Smooth muscle cell (in vitro differentiated cells): ENCODE results near the gene NSFL1C. TPM values are rescaled to one million over a fixed set of nuclear protein-coding genes. Genes with fewer than 3 reads are reported as not detected.

Experiments
- DNase-seq: peaks from one replicate; lab custom pipeline; 2025; ENCODE audit not compliant: unreplicated experiment; lab: John Stamatoyannopoulos, UW
- H2AFZ ChIP-seq: fragments of 200-600 bp; sonication (generic); 2 replicates; pipeline ENCODE4 v1.6.0; 2016; ENCODE audit warnings: antibody characterized with exemption, low read depth, mild to moderate bottlenecking
- H3F3A ChIP-seq: fragments of 200-600 bp; sonication (generic); 2 replicates; pipeline ENCODE4 v1.6.0; 2017; ENCODE audit warnings: antibody characterized with exemption, low read depth
- H3K27ac ChIP-seq: fragments of 200-600 bp; sonication (generic); 2 replicates; pipeline ENCODE4 v1.5.1; 2016; ENCODE audit warnings: low read depth, mild to moderate bottlenecking
- H3K27me3 ChIP-seq: fragments of 200-600 bp; sonication (generic); 2 replicates; pipeline ENCODE4 v1.6.1; 2016; ENCODE audit warnings: low read depth, mild to moderate bottlenecking
- H3K36me3 ChIP-seq: fragments of 200-600 bp; sonication (generic); 2 replicates; pipeline ENCODE4 v1.5.1; 2016; ENCODE audit warnings: low read depth
- H3K4me1 ChIP-seq: fragments of 200-600 bp; sonication (generic); 2 replicates; pipeline ENCODE4 v1.5.1; 2016; ENCODE audit warnings: low read depth
- H3K4me2 ChIP-seq: fragments of 200-600 bp; sonication (generic); 2 replicates; pipeline ENCODE4 v1.6.0; 2016; ENCODE audit warnings: mild to moderate bottlenecking
- H3K4me3 ChIP-seq: fragments of 200-600 bp; sonication (generic); 2 replicates; pipeline ENCODE4 v1.5.1; 2016; ENCODE audit warnings: mild to moderate bottlenecking
- H3K79me2 ChIP-seq: fragments of 200-600 bp; sonication (generic); 2 replicates; pipeline ENCODE4 v1.6.0; 2016; ENCODE audit warnings: low read depth, mild to moderate bottlenecking
- H3K9ac ChIP-seq: fragments of 200-600 bp; sonication (generic); 2 replicates; pipeline ENCODE4 v1.6.0; 2016; ENCODE audit warnings: low read depth
- H3K9me3 ChIP-seq: fragments of 200-600 bp; sonication (generic); replicated peaks from 2 replicates; pipeline ENCODE4 v1.5.1; 2016; ENCODE audit warnings: low read depth
- H4K20me1 ChIP-seq: fragments of 200-600 bp; sonication (generic); 2 replicates; pipeline ENCODE4 v1.6.0; 2016; ENCODE audit warnings: low read depth
- WGBS: methylation state at CpG from one replicate; pipeline ENCODE4 v1.1.7; 2016; ENCODE audit warnings: low lambda C conversion rate; 5-methylcytosine and 5-hydroxymethylcytosine counted together
- polyA plus RNA-seq: library from polyadenylated mRNA; unstranded; fragments of >200 nt; fragmentation: Nextera tagmentation; extraction: Ambion mirVana; gene quantifications from 2 replicates; pipeline ENCODE4 v1.2.1, GENCODE V29; 2016
- total RNA-seq: library from RNA; depleted of rRNA; stranded (reverse); fragments of >200 nt; gene quantifications from 2 replicates; pipeline ENCODE4 v1.2.3, GENCODE V29; 2014
- TF ChIP-seq, protein P1 (sequence below): fragments of 200-600 bp; sonication (generic); IDR thresholded peaks from 2 replicates; pipeline ENCODE4 v1.5.1; 2017; ENCODE audit warnings: borderline replicate concordance, mild to moderate bottlenecking, antibody characterized with exemption; ENCODE audit not compliant: insufficient read depth, poor library complexity, severe bottlenecking

Gene NSFL1C
- total and polyA plus RNA-seq, 2 experiments from 2014 or later = 31.8 to 82.9 TPM

DNA sequence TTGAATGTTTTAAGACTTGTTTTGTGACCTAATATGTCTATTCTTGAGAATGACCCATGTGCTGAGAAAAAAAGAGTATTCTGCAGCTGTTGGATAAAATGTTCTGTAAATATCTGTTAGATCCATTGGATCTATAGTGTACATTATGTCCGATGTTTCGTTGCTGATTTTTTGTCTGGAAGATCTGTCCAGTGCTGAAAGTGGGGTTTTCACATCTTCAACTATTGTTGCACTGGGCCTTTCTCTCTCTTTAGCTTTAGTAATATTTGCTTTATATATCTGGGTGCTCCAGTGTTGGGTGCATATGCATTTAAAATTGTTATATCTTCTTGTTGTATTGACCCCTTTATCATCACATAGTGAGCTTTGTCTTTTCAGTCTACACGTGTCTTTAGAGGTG lies 30.3 kb upstream of the NSFL1C start:
- Histone ChIP-seq H3K4me1 (no peaks in the 10 kb centered on the region), H3K4me3 (no peak overlapping the region), H3K27me3 (no peaks in the 10 kb centered on the region), H3K27ac (no peak overlapping the region), H2AFZ (no peak overlapping the region), H3K9me3 (no peaks in the 10 kb centered on the region), H3K4me2 (no peak overlapping the region), H3F3A (no peaks in the 10 kb centered on the region), H3K9ac (no peak overlapping the region), H4K20me1 (no peaks in the 10 kb centered on the region), H3K36me3 (no peaks in the 10 kb centered on the region), H3K79me2 (no peaks in the 10 kb centered on the region)
- TF ChIP-seq, protein P1, sequence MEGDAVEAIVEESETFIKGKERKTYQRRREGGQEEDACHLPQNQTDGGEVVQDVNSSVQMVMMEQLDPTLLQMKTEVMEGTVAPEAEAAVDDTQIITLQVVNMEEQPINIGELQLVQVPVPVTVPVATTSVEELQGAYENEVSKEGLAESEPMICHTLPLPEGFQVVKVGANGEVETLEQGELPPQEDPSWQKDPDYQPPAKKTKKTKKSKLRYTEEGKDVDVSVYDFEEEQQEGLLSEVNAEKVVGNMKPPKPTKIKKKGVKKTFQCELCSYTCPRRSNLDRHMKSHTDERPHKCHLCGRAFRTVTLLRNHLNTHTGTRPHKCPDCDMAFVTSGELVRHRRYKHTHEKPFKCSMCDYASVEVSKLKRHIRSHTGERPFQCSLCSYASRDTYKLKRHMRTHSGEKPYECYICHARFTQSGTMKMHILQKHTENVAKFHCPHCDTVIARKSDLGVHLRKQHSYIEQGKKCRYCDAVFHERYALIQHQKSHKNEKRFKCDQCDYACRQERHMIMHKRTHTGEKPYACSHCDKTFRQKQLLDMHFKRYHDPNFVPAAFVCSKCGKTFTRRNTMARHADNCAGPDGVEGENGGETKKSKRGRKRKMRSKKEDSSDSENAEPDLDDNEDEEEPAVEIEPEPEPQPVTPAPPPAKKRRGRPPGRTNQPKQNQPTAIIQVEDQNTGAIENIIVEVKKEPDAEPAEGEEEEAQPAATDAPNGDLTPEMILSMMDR = no peak
- 91% methylated on average over 3 of the region's 3 CpGs for WGBS
- no peak for DNase-seq

DNA sequence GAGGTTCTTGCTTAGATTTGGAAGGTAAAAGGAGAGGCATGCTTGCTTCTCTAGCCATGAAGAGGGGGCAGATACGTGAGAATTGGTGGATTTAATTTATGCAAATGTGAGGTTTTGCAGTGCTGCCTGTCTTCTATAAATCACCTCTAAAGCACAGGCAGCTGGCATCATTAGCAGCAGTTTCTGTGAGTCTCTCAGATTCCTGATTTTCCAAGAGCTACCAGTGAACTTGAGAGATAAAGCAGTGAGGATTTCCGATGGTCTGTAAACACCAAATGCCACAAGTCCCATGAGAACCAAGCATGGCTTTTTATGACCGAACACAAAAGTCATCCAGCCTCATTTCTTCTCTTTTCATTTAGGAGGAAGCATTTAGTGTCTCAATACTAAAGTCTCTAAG lies 27.8 kb upstream of the NSFL1C start:
- TF ChIP-seq, protein P1 = no peak
- no peaks in the 10 kb centered on the region for H3K36me3 ChIP-seq

DNA sequence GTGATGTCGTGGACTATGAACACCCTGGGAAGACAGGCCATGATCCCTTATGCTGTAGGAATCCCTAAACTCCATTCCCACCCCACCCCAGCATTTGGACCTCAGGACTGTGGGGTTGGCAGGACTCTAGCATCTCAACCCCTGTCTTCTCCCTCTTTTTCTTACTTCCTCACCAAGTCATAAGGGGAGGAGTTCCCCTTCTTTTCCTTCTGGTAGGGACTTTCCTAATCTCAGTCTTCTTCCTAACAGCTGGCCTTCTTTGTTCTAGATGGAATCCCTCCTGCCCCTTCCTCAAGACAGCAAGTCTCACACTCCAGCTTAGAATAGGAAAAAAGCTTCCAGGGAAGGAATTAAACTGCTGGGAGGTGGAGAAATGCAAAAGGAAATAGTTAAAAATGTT lies 26.9 kb upstream of the NSFL1C start:
- 91% methylated on average over 1 of the region's 1 CpG for WGBS
- H4K20me1 ChIP-seq = no peaks in the 10 kb centered on the region
- H3F3A ChIP-seq = no peaks in the 10 kb centered on the region
- H2AFZ ChIP-seq = no peak overlapping the region
- no peak overlapping the region for H3K4me3 ChIP-seq
- H3K27me3 ChIP-seq = no peaks in the 10 kb centered on the region
- DNase-seq = no peak
- TF ChIP-seq, protein P1 = no peak
- no peak overlapping the region for H3K9ac ChIP-seq
- H3K9me3 ChIP-seq = no peaks in the 10 kb centered on the region
- no peaks in the 10 kb centered on the region for H3K4me1 ChIP-seq
- no peak overlapping the region for H3K4me2 ChIP-seq
- H3K79me2 ChIP-seq = no peaks in the 10 kb centered on the region
- no peak overlapping the region for H3K27ac ChIP-seq
- H3K36me3 ChIP-seq = no peaks in the 10 kb centered on the region

More for the DNA sequence above, 27.8 kb upstream of the NSFL1C start:
- Histone ChIP-seq H3K9me3 (no peaks in the 10 kb centered on the region), H4K20me1 (no peaks in the 10 kb centered on the region), H3K27me3 (no peaks in the 10 kb centered on the region), H3K27ac (no peak overlapping the region), H3K4me2 (peak overlapping the region; percentile 18), H3K79me2 (no peaks in the 10 kb centered on the region), H3K4me3 (no peak overlapping the region), H3K9ac (no peak overlapping the region), H3F3A (no peaks in the 10 kb centered on the region), H2AFZ (no peak overlapping the region), H3K4me1 (no peaks in the 10 kb centered on the region)
- no peak for DNase-seq
- WGBS = 28% methylated on average over 3 of the region's 3 CpGs

DNA sequence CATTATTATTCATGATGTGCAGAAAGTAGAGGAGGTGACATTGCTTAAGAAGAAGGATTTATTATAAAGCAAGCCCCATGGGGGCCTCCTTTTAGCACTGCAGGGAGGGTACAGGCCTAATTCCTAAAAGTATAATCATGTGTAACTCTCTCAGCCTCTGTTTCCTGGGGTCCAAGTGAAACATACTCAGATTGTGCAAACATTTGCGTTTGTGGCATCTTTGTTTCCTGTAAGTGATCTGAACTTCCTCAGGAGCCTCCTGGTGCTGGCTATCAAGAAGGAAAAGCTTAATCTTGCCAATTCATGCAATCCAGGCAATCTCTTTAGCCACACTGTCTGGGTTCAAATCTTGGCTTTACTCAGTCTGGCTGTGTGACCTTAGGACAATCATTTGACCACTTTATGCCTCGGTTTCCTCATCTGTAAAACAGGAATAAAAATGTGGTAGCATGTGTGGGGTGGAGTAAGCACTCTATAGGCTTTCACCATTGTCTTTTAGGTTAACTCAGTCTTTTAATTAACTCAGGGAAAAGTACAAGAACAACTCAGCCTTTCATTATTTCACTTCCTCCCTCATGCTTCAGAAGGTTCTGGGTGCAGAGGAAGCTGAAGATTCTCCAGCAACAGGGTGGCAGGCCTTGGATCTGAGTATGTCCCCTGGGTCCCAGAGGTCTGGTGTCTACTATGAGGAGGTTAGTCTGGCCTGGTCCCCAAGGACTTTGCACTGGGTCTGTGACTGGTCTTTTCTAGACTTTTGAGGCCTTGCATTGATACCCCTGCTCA lies 25.4 kb upstream of the NSFL1C start:
- Histone ChIP-seq H4K20me1 (no peaks in the 10 kb centered on the region), H3K9ac (no peak overlapping the region), H3K79me2 (no peaks in the 10 kb centered on the region), H3K27me3 (no peaks in the 10 kb centered on the region), H3F3A (no peaks in the 10 kb centered on the region), H3K4me1 (no peaks in the 10 kb centered on the region), H2AFZ (no peak overlapping the region), H3K9me3 (no peaks in the 10 kb centered on the region), H3K4me3 (no peak overlapping the region), H3K27ac (no peak overlapping the region), H3K36me3 (no peaks in the 10 kb centered on the region), H3K4me2 (no peak overlapping the region)
- TF ChIP-seq, protein P1 = no peak
- DNase-seq = no peak
- WGBS = 77% methylated on average over 2 of the region's 2 CpGs
